Fibroblast of skin of left quadriceps (primary cell): ENCODE results near the gene THSD7B.

ENCODE experiments used
- DNase-seq, 2 experiments: peaks; one replicate each; pipeline ENCODE4 v3.0.0-alpha.2; 2013; ENCODE audit warnings: low read depth in 2 of 2

THSD7B gene

GRCh38 chr2:137367361-137367760, 602.0 kb downstream of the THSD7B start:
- no peak for DNase-seq

DNA sequence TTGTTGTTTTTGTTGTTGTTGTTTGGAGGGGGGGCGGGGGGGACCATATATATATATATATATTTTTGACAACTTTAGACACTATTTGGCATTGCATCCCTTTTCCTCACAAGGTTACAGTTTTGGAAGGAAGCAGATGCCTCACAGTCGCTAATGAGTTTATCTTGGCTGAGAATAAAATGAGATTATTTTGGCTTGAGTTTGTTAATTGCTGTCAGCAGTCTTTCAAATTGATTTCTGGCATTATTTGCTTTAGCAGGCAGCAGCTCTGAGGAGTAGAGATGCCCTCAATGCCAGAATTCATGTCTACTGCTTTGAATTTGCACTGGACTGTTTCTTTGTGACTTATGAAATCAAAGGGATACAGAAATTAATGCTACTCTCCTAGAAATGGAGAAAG, 603.8 kb downstream of the THSD7B start:
- no peak for DNase-seq

- DNase-seq = no peak
Observed at GRCh38 chr2:137379186-137379585, 613.8 kb downstream of the THSD7B start.

DNA sequence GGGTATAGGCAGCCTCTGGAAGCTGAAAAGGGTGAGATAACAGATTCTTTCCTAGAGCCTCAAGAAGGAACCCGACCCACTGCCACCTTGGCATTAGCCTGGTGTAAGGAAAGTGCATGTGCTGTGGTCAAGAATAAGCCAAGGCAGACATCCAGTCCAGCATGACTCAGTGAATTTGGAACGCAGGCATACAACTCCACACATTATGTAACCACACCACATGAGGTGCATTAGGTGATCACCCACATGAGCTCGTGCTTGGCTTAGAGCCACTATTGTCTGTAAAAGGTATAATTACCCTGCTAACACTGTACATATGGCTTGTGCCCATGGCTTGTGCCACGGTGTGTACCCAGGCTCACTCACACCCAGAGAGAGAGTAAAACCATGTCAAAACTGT, 615.3 kb downstream of the THSD7B start:
- DNase-seq = no peak

- no peak for DNase-seq
Observed at GRCh38 chr2:137381731-137382130, 616.4 kb downstream of the THSD7B start.

DNA sequence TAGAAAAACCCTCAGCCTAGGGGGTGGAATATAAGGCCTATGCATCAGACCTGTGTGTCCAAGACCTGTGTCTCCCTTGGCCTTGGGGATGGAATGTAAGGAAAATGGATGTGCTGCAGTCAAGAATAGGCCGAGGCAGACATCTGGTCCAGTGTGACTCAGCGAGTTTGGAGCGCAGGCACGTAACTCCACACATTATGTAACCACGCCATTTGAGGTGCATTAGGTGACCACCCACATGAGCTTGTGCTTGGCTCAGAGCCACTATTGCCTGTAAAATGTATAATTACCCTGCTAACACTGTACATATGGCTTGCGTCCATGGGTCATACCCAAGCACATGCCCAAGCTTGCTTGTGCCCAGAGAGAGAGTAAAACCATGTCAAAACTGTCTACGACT, 618.0 kb downstream of the THSD7B start:
- no peak for DNase-seq

- DNase-seq = no peak
Observed at GRCh38 chr2:137387044-137387443, 621.7 kb downstream of the THSD7B start.

GRCh38 chr2:137405496-137405895, 640.2 kb downstream of the THSD7B start:
- no peak for DNase-seq

GRCh38 chr2:137411585-137411984, 646.2 kb downstream of the THSD7B start:
- DNase-seq = no peak

- no peak for DNase-seq
Observed at GRCh38 chr2:137420744-137421143, 655.4 kb downstream of the THSD7B start.

- peak; percentile 82 to 84 for DNase-seq
Observed at GRCh38 chr2:137435162-137435561, 669.8 kb downstream of the THSD7B start.

DNA sequence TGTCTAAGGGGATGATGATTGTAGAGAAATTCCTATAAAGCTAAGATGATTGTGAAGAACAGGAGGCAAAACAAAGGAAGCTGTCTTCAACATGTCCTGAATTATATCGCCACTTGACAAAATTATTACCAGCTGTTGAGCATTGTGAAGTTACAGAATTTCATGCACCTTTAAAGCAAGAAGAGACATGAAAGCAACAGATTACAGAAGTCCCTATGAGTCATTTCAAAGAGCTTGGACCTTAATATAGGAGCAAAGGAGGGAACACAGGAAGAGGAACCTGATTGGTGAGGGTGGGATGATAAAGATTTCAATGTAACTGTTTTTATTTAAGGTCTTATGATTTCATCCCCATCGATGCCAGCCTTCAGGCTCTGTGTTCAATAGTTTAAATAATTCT, 672.0 kb downstream of the THSD7B start:
- DNase-seq = no peak

DNA sequence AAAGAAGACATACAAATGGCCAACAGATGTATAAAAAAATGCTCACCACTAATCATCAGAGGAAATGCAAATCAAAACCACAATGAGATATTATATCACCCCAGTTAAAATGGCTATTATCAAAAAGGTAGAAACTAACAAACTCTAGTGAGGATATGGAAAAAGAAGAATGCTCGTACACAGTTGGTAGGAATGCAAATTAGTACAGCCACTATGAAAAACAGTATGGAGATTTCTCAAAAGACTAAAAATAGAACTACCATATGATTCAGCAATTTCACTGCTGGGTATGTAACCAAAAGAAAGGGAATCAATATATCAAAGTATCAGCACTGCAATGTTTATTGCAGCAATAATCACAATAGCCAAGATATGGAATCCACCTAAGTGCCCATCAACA, 679.6 kb downstream of the THSD7B start:
- DNase-seq = peak; percentile 16 to 22

DNA sequence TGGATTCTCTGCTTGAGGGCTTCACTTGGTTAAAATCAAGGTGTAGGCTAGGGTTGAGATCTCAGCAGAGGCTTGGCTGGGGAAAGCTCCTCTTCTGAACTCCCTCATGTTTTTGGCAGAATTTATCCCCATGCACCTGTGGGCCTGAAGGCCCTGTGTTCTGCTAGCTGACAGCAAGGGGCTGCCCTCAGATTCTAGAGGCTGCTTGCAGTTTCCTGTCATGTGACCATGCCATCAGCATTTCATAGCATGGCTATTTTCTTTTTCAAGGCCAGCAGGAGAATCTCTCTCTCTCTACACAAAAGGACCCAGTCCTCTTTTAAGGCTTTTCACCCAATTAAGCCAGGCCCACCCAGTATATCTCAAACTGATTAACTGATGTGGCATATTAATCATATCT, 684.1 kb downstream of the THSD7B start:
- no peak for DNase-seq

DNA sequence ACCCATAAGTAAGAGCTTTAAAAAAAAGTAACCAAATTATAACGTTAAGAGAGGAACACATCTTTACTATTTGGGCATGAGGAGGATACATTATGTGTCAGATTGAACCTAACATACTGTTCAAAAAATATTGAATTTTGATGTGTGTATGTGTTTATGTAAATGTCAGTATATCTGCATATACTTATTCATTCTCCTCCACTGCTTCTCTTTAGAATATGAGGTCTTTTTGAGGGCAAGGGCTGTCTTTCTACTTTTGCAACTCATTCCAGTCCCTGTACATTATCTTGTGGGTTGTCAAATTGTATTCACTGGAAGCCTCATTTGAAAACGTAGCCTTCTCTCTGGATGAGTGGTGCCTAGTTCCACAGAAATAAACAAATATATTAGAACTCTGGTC, 689.5 kb downstream of the THSD7B start:
- DNase-seq = no peak

DNA sequence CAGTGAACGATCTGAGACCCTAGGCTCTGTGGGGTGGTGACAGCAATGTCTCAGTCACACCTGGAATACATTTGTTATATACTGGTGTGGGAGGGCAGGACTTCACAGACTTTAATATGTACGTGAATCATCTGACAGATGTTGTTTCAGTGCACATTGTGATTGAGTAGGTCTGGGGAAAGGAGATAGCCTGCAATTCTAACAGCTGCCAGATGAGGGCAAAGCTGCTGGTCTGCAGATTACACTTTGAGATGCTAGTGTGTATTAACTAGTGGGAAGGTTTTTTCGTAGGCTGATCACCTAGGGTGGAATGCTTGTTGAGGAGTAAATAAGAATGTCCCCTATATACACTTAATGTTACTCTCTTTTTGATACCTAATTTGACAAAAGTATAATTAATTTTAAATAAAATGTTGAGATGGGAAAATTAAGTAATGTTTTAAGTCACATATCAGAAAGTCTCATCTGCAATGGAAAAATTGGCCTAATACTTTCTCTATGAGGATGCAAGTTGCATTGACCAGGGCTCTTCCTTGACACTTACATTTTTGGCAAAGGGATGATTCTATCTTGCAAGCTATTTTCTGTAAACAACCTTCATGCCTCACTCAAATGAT, 702.0 kb downstream of the THSD7B start:
- DNase-seq = no peak

DNA sequence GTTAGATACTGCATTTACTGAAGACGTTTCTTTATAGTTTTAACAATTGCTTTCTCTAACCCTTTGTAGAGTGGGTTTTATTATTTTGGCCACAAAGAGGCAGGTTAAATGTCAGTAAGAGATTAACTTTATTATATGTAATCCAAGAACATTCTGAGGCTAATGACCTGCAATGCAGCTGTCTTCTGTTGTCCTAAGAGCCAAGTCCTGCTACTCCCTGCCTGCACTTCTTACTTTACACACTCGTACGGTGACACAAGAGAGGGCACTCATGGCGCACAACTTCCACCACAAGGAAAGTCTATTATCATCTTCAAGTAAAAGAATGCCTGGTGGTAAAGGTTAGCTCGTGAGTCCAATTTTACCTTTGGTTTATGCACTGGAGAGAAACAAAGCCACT, 727.9 kb downstream of the THSD7B start:
- DNase-seq = no peak

DNA sequence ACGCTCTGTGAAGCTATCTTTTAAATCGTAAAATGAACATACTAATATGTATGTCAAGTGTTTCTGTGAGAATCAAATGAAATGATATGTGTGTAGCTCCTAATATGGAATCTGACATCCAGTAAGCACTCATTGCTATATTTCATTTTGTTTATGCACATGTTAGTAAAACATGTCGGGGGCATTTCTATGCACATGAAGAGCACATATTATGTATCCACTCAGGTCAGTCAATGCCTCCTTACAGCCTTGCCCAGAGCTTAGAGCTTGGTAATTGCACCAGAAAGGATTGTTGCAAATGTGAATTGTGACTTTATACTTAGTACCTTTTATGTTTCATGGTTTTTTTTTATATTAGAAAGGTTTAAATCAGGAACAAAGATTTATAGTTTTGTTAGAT, 735.3 kb downstream of the THSD7B start:
- no peak for DNase-seq

DNA sequence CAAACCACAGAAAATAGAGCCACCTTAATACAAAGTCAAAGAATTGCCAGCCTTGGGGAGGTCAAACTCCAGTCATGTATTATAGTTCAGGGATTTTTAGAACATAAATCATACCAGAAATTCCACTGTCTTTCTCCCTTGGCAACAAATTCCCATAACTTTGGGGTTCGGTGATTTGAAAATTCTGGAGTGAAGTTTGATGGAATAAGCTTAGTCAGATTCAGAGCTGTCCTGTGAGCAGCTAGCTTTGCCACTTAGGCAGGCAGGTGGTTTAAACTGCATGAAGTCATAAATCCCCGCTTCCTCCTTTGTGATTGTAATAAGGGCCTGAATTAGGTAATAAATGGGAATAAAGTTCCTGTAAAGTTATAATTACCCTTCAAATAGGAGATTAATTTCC, 741.9 kb downstream of the THSD7B start:
- no peak for DNase-seq

GRCh38 chr2:137508739-137509384, 743.5 kb downstream of the THSD7B start:
- DNase-seq = no peak

DNA sequence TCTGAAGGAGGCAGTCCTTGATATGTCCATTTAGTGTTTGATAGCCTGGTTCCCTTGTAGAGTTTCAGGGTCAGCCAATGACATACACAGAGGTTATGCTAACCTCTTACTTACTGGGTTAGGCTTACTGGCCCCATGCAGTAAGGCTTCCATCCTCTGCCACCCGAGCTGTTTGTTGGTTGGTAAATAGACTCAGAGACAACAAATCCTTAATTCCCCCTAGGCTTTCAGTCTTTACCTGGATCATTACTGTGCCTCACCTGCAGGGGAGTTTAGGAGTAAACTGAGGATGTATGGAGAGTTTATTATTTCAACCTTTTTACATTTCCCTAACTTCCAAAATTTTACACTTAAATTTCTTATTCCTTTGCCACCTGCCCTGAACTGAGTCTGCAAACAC, 746.2 kb downstream of the THSD7B start:
- no peak for DNase-seq

DNA sequence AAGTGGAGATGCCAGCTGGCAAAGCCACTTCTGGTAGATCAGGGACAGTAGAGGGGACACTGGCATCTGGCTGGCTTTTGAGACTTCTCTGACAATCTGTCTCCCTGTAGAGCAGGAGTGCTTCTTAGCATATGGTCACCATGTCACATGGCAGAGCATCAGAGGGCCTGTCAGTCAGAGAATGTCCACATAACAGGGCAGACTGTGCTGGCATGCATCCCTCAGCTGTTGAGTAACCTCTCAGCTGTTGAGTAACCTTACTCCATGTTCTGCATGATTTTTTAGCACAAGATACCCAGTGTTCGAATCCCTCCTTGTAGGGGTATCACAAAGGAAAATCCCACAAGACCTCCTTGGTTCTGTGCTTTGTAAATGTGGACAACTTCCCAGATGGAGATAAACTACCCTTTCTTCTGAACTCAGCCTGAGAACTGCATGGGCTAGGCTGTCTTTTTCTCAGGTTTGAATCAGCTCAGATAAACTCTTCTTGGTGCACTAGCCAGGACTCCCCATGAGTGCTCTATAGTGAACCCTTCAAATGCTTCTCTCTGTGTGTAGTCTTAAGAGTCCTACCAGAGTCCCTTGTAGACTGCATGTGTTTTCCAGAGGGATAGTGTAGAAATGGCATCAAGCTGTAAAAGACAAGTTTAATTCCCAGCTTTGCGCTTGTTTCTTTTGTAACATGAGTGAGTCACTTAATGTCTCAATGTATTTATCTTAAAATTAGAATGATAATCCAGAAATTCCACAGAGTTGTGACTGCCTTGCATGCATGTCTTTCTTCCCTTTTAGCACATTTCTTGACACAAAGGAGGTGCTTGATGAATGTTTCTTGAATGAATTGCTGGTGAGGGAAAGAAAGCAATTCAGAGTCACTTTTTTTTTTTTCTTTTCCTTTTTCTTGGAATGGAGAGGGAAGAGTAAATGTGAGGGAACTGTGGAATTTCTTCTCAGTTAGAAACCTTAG, 756.6 kb downstream of the THSD7B start:
- no peak for DNase-seq

- DNase-seq = no peak
Observed at GRCh38 chr2:137522620-137523011, 757.3 kb downstream of the THSD7B start.
